B cell (primary cell): ENCODE results near the gene MAPKBP1.

Experiments
- EZH2 ChIP-seq: IDR thresholded peaks from 2 replicates; pipeline ENCODE4 v1.6.1; 2012; ENCODE audit warnings: borderline replicate concordance, low read depth, mild to moderate bottlenecking, moderate library complexity, low read length; ENCODE audit not compliant: insufficient read depth, poor library complexity, severe bottlenecking
- TF ChIP-seq, protein P1 (sequence below): fragments of 200-600 bp; IDR thresholded peaks from one replicate; pipeline ENCODE4 v1.8.0; 2022; ENCODE audit warnings: antibody characterized with exemption, mild to moderate bottlenecking

GRCh38 chr15:41782371-41783282, 8.3 kb downstream of the MAPKBP1 start:
- TF ChIP-seq EZH2, result no peak
- TF ChIP-seq, protein P1, sequence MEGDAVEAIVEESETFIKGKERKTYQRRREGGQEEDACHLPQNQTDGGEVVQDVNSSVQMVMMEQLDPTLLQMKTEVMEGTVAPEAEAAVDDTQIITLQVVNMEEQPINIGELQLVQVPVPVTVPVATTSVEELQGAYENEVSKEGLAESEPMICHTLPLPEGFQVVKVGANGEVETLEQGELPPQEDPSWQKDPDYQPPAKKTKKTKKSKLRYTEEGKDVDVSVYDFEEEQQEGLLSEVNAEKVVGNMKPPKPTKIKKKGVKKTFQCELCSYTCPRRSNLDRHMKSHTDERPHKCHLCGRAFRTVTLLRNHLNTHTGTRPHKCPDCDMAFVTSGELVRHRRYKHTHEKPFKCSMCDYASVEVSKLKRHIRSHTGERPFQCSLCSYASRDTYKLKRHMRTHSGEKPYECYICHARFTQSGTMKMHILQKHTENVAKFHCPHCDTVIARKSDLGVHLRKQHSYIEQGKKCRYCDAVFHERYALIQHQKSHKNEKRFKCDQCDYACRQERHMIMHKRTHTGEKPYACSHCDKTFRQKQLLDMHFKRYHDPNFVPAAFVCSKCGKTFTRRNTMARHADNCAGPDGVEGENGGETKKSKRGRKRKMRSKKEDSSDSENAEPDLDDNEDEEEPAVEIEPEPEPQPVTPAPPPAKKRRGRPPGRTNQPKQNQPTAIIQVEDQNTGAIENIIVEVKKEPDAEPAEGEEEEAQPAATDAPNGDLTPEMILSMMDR, result no peak
